Ovary (tissue), 9 donors: ENCODE results near the gene TIMM13. TPM values are rescaled to one million over a fixed set of nuclear protein-coding genes. Genes with fewer than 3 reads are reported as not detected.

ENCODE experiments used
- DNase-seq, 5 donors: peaks; one replicate each; pipeline ENCODE4 v3.0.0-alpha.2; 2019 to 2020
- H3K27ac ChIP-seq, 2 donors: fragments of 200-600 bp; one replicate each; pipeline versions ENCODE4 v1.5.1 to v1.8.0; 2019 to 2022
- H3K27me3 ChIP-seq: fragments of 200-600 bp; one replicate; pipeline ENCODE4 v1.8.0; 2022
- H3K36me3 ChIP-seq: fragments of 200-600 bp; sonication (generic); one replicate; pipeline ENCODE4 v1.5.1; 2019
- H3K4me1 ChIP-seq: one replicate; pipeline ENCODE4 v1.8.1; 2013; ENCODE audit warnings: mild to moderate bottlenecking, moderate library complexity; ENCODE audit not compliant: insufficient read depth
- H3K4me3 ChIP-seq: fragments of 200-600 bp; sonication (generic); one replicate; pipeline ENCODE4 v1.5.1; 2017
- H3K9me3 ChIP-seq, 2 donors: fragments of 200-600 bp in 1 of 2; sonication (generic) in 1 of 2; one replicate each; pipeline versions ENCODE4 v1.5.1 to v1.8.1; 2013 to 2019; ENCODE audit warnings: mild to moderate bottlenecking in 1 of 2, moderate library complexity in 1 of 2
- CTCF ChIP-seq, 3 donors: fragments of 450-650 bp in 2 of 3; fragments of 200-600 bp in 1 of 3; IDR thresholded peaks; one replicate each; pipeline versions ENCODE4 v1.5.1 to v1.8.0; 2016 to 2022; ENCODE audit warnings: antibody characterized with exemption in 3 of 3, mild to moderate bottlenecking in 1 of 3
- EP300 ChIP-seq: sonication (generic); formaldehyde crosslinking; IDR thresholded peaks from one replicate; pipeline ENCODE4 v1.6.1; 2017; ENCODE audit warnings: antibody characterized with exemption
- POLR2A ChIP-seq: fragments of 450-650 bp; IDR thresholded peaks from one replicate; pipeline ENCODE4 v1.6.1; 2017; ENCODE audit warnings: antibody characterized with exemption, mild to moderate bottlenecking, moderate library complexity
- WGBS, 3 donors: extraction: QIAGEN DNeasy Blood & Tissue Kit in 1 of 3; methylation state at CpG; one replicate each; pipeline versions ENCODE4 v1.1.5 to v1.1.7; 2013 to 2017; 5-methylcytosine and 5-hydroxymethylcytosine counted together
- intact Hi-C, 4 donors: fragments of 100-400 bp; cut with DNase I; formaldehyde crosslinking; loops; one replicate each; pipeline versions ENCODE4 v1.11.0 to v1.15.1; 2022 to 2023
- polyA plus RNA-seq, 2 donors: library from polyadenylated mRNA; stranded (reverse); fragments of 200-250 nt in 1 of 2; fragments of 350-450 nt in 1 of 2; fragmentation: Illumina TruSeq in 1 of 2; extraction: RNeasy Lipid Tissue Mini Kit (QIAGEN cat#74804) in 1 of 2; gene quantifications; one replicate each; pipeline ENCODE4 v1.2.3, GENCODE V29; 2013 to 2014
- total RNA-seq, 7 donors: library from RNA; depleted of rRNA in 2 of 7; stranded (reverse); fragments of >200 nt in 2 of 7; fragmentation: NEBNext Ultra II Directional in 3 of 7; extraction: Animal tissue kit (Norgen Biotek cat#: 25700) in 3 of 7; gene quantifications; one replicate each; pipeline versions ENCODE4 v1.1.0 to v1.2.4, GENCODE V29; 2016 to 2023
- donor health status: DM: no; HTN: no; CAD: no; lungs with moderate emphysema.
- donor health status: DM: no; HTN: no; CAD: no.
- donor health status: Bipolar disorder and iron deficiency.
- donor health status: DM: yes; HTN: yes; CAD: no.
- donor health status: DM: no; HTN: no; CAD: no.
- donor health status: DM: yes; HTN: yes; CAD: no.

TIMM13 gene
- total and polyA plus RNA-seq, 9 donors: 2.7 to 72.3 (median 49.7) TPM

GRCh38 chr19:2392366-2392765, 35.0 kb downstream of the TIMM13 start:
- H3K4me1 ChIP-seq: no peaks in the 10 kb centered on the region
- intact Hi-C loops: loop anchor here in 2 of 4 donors (5.0 to 10.0 kb wide), 3 partner anchors 118 to 238 kb away; partner anchors contain the start of genes AP3D1 (in 1 of the 2), PLEKHJ1 (in 1 of the 2) and SF3A2 (in 1 of the 2)
- WGBS, 3 donors: 16 to 41% (median 22%) methylated on average over 7 of the region's 7 CpGs

GRCh38 chr19:2391118-2391725, 36.2 kb downstream of the TIMM13 start:
- no peaks in the 10 kb centered on the region for H3K36me3 ChIP-seq
- intact Hi-C loops: loop anchor here in 2 of 4 donors (5.0 to 10.0 kb wide), 3 partner anchors 116 to 236 kb away; partner anchors contain the start of genes AP3D1 (in 1 of the 2), PLEKHJ1 (in 1 of the 2) and SF3A2 (in 1 of the 2)
- H3K27ac ChIP-seq: no peak overlapping the region
- no peak overlapping the region for H3K4me3 ChIP-seq
- H3K27me3 ChIP-seq: no peaks in the 10 kb centered on the region
- DNase-seq: peak in 1 of 5 donors; percentile 56
- 3 to 6% (median 6%) methylated on average over 10 of the region's 10 CpGs for whole genome bisulfite sequencing, 3 donors
- H3K4me1 ChIP-seq: no peaks in the 10 kb centered on the region
- TF ChIP-seq POLR2A: no peak
- peak; percentile 52 to 68 (median 64) for TF ChIP-seq CTCF (IDR thresholded peaks at IDR 0.05)
- no peaks in the 10 kb centered on the region for H3K9me3 ChIP-seq

More at GRCh38 chr19:2392366-2392765, 35.0 kb downstream of the TIMM13 start:
- Histone ChIP-seq H3K27me3 (no peaks in the 10 kb centered on the region), H3K9me3 (no peaks in the 10 kb centered on the region), H3K27ac (no peak overlapping the region), H3K36me3 (no peaks in the 10 kb centered on the region), H3K4me3 (no peak overlapping the region)
- DNase-seq: no peak
- TF ChIP-seq CTCF (IDR thresholded peaks at IDR 0.05) (no peak), POLR2A (no peak), EP300 (no peak)

GRCh38 chr19:2389594-2389993, 37.8 kb downstream of the TIMM13 start:
- TF ChIP-seq EP300: no peak
- no peak for TF ChIP-seq POLR2A
- no peak for TF ChIP-seq CTCF (IDR thresholded peaks at IDR 0.05)
- WGBS, 3 donors: 80 to 83% (median 80%) methylated on average over 21 of the region's 21 CpGs

GRCh38 chr19:2387367-2388288, 39.8 kb downstream of the TIMM13 start:
- no peak for TF ChIP-seq POLR2A
- TF ChIP-seq EP300: no peak
- no peak for TF ChIP-seq CTCF (IDR thresholded peaks at IDR 0.05)
- H3K9me3 ChIP-seq: no peaks in the 10 kb centered on the region
- H3K4me3 ChIP-seq: no peak overlapping the region
- H3K27ac ChIP-seq: no peak overlapping the region
- 70 to 73% (median 71%) methylated on average over 20 of the region's 20 CpGs for WGBS, 3 donors
- intact Hi-C loops: loop anchor here in 2 of 4 donors (5.0 to 10.0 kb wide), 2 partner anchors 230 to 253 kb away; no protein-coding TSS in a partner anchor
- H3K27me3 ChIP-seq: no peaks in the 10 kb centered on the region
- DNase-seq: no peak
- H3K36me3 ChIP-seq: no peaks in the 10 kb centered on the region
- H3K4me1 ChIP-seq: no peaks in the 10 kb centered on the region

More at GRCh38 chr19:2389594-2389993, 37.8 kb downstream of the TIMM13 start:
- Histone ChIP-seq H3K4me3 (no peak overlapping the region), H3K9me3 (no peaks in the 10 kb centered on the region), H3K4me1 (no peaks in the 10 kb centered on the region), H3K27ac (no peak overlapping the region), H3K27me3 (no peaks in the 10 kb centered on the region), H3K36me3 (no peaks in the 10 kb centered on the region)
- intact Hi-C loops: loop anchor here in 2 of 4 donors (5.0 to 10.0 kb wide), 2 partner anchors 232 to 255 kb away; no protein-coding TSS in a partner anchor
- no peak for DNase-seq
